Activated CD4-positive, alpha-beta T cell treated with anti-CD3 and anti-CD28 coated beads, Interleukin-2, amount 50 U/mL, for 48 hours (primary cell): ENCODE measurements around the gene PATJ.
"Not testable (repeated sequence)": the region's sequence is repeated elsewhere in the genome, so short reads cannot be mapped to it uniquely, and the experiment has no call there.

Experiments used
- DNase-seq, 2 experiments: peaks; one replicate each; pipeline ENCODE4 v3.0.0-alpha.2; 2020

Gene PATJ

GRCh38 chr1:61819421-61819820, 77.1 kb downstream of the PATJ start:
- no peak for DNase-seq

GRCh38 chr1:61825393-61825792, 83.1 kb downstream of the PATJ start:
- no peak for DNase-seq

- DNase-seq = no peak
Observed at GRCh38 chr1:61828805-61829204, 86.5 kb downstream of the PATJ start.

- DNase-seq = no peak
Observed at GRCh38 chr1:61836649-61837048, 94.4 kb downstream of the PATJ start.

- not testable (repeated sequence) for DNase-seq
Observed at GRCh38 chr1:61837607-61838006, 95.3 kb downstream of the PATJ start.

GRCh38 chr1:61839679-61840078, 97.4 kb downstream of the PATJ start:
- no peak for DNase-seq

GRCh38 chr1:61842036-61842435, 99.8 kb downstream of the PATJ start:
- DNase-seq = no peak

GRCh38 chr1:61842863-61843514, 100.7 kb downstream of the PATJ start:
- DNase-seq = no peak

- no peak for DNase-seq
Observed at GRCh38 chr1:61844006-61844405, 101.7 kb downstream of the PATJ start.

GRCh38 chr1:61844664-61845063, 102.4 kb downstream of the PATJ start:
- not testable (repeated sequence) for DNase-seq

GRCh38 chr1:61851235-61851634, 109.0 kb downstream of the PATJ start:
- no peak for DNase-seq

GRCh38 chr1:61851849-61852669, 109.8 kb downstream of the PATJ start:
- DNase-seq = no peak

- no peak for DNase-seq
Observed at GRCh38 chr1:61852670-61853015, 110.4 kb downstream of the PATJ start.

- no peak for DNase-seq
Observed at GRCh38 chr1:61853583-61853982, 111.3 kb downstream of the PATJ start.

GRCh38 chr1:61864489-61864888, 122.2 kb downstream of the PATJ start:
- no peak for DNase-seq

GRCh38 chr1:61865646-61866220, 123.5 kb downstream of the PATJ start:
- no peak for DNase-seq

GRCh38 chr1:61869691-61870109, 127.4 kb downstream of the PATJ start:
- no peak for DNase-seq

GRCh38 chr1:61872206-61872605, 129.9 kb downstream of the PATJ start:
- no peak for DNase-seq

GRCh38 chr1:61873581-61873980, 131.3 kb downstream of the PATJ start:
- DNase-seq = no peak

- no peak for DNase-seq
Observed at GRCh38 chr1:61873994-61874393, 131.7 kb downstream of the PATJ start.

- no peak for DNase-seq
Observed at GRCh38 chr1:61875198-61875597, 132.9 kb downstream of the PATJ start.

GRCh38 chr1:61879887-61880474, 137.7 kb downstream of the PATJ start:
- DNase-seq = not testable (repeated sequence)

GRCh38 chr1:61887076-61887867, 145.0 kb downstream of the PATJ start:
- DNase-seq = no peak
